WTC11 (cell line): ENCODE results near the gene OR2Y1.

ENCODE experiments used
- ARID4B ChIP-seq: sonication (generic); formaldehyde crosslinking; IDR thresholded peaks from 2 replicates; pipeline ENCODE4 v1.8.0; 2023; ENCODE audit warnings: missing genetic modification reagents, mild to moderate bottlenecking, borderline replicate concordance
- ATF1 ChIP-seq: sonication (generic); formaldehyde crosslinking; IDR thresholded peaks from 2 replicates; pipeline ENCODE4 v1.8.1; 2023; ENCODE audit warnings: mild to moderate bottlenecking, moderate library complexity, missing genetic modification reagents
- ATF2 ChIP-seq: sonication (generic); formaldehyde crosslinking; IDR thresholded peaks from 2 replicates; pipeline ENCODE4 v1.8.1; 2022; ENCODE audit warnings: low read depth, missing genetic modification reagents, borderline replicate concordance
- CREM ChIP-seq: sonication (generic); formaldehyde crosslinking; IDR thresholded peaks from 2 replicates; pipeline ENCODE4 v1.8.1; 2022; ENCODE audit warnings: mild to moderate bottlenecking, missing genetic modification reagents, moderate library complexity
- CTCF ChIP-seq: fragments of 200-600 bp; IDR thresholded peaks from 2 replicates; pipeline ENCODE4 v1.8.0; 2022; ENCODE audit warnings: antibody characterized with exemption
- FOXJ3 ChIP-seq: sonication (generic); formaldehyde crosslinking; IDR thresholded peaks from 2 replicates; pipeline ENCODE4 v1.9.0; 2021; ENCODE audit warnings: missing genetic modification reagents, mild to moderate bottlenecking, borderline replicate concordance
- GABPB1 ChIP-seq: sonication (generic); formaldehyde crosslinking; IDR thresholded peaks from 2 replicates; pipeline ENCODE4 v1.8.1; 2023; ENCODE audit warnings: mild to moderate bottlenecking, missing genetic modification reagents
- NR3C1 ChIP-seq: sonication (generic); formaldehyde crosslinking; conservative IDR thresholded peaks from 2 replicates; pipeline ENCODE4 v1.8.1; 2023; ENCODE audit warnings: low read depth, mild to moderate bottlenecking, missing genetic modification reagents
- SP1 ChIP-seq: sonication (generic); formaldehyde crosslinking; conservative IDR thresholded peaks from 2 replicates; pipeline ENCODE4 v1.8.1; 2022; ENCODE audit warnings: missing genetic modification reagents
- ZNF263 ChIP-seq: sonication (generic); formaldehyde crosslinking; IDR thresholded peaks from 2 replicates; pipeline ENCODE4 v1.8.1; 2022; ENCODE audit warnings: low read depth, mild to moderate bottlenecking, moderate library complexity, missing genetic modification reagents
- ZNF416 ChIP-seq: fragments of 250-450 bp; sonication (Bioruptor Pico); IDR thresholded peaks from 2 replicates; pipeline ENCODE4 v1.9.0; 2021; ENCODE audit warnings: mild to moderate bottlenecking, inconsistent platforms
- TF ChIP-seq, protein P1 (sequence below): sonication (generic); formaldehyde crosslinking; IDR thresholded peaks from 2 replicates; pipeline ENCODE4 v1.8.1; 2023; ENCODE audit warnings: mild to moderate bottlenecking, missing genetic modification reagents, moderate library complexity

DNA sequence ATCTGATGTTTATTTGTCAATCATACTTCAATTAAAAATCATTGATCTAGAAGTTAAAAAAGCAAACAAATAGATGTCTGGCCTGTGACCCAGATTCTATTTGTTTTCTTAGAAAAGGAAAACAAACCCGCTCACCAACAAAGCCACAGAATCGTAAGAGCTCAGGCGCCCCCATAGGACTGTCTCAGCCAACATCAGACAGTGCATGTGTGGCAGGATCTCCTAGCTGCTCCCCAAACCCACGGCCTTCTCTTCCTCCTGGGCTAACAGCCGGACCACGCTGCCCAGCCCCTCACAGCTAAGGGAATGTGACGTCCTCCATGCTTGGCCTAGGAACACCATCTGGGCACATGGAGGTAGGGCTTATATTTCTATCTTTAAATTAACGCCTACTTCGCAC is 19.4 kb downstream of the OR2Y1 start:
- no peak for TF ChIP-seq GABPB1
- TF ChIP-seq CTCF, result no peak
- no peak for TF ChIP-seq ARID4B (CRISPR knock-in tag)
- no peak for TF ChIP-seq ZNF263 (CRISPR knock-in tag)
- no peak for TF ChIP-seq ATF2
- no peak for TF ChIP-seq FOXJ3 (CRISPR knock-in tag)
- TF ChIP-seq ZNF416 (CRISPR knock-in tag), result no peak
- TF ChIP-seq CREM, result no peak
- no peak for TF ChIP-seq SP1 (CRISPR knock-in tag)
- no peak for TF ChIP-seq ATF1 (CRISPR knock-in tag)
- TF ChIP-seq NR3C1 (CRISPR knock-in tag), result no peak
- TF ChIP-seq, protein P1, sequence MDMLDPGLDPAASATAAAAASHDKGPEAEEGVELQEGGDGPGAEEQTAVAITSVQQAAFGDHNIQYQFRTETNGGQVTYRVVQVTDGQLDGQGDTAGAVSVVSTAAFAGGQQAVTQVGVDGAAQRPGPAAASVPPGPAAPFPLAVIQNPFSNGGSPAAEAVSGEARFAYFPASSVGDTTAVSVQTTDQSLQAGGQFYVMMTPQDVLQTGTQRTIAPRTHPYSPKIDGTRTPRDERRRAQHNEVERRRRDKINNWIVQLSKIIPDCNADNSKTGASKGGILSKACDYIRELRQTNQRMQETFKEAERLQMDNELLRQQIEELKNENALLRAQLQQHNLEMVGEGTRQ, result no peak
